ENCODE data around the gene SORCS1.
A peak's percentile ranks its signal among the peaks of the same experiment; 100 is the strongest.

Gene SORCS1

DNA sequence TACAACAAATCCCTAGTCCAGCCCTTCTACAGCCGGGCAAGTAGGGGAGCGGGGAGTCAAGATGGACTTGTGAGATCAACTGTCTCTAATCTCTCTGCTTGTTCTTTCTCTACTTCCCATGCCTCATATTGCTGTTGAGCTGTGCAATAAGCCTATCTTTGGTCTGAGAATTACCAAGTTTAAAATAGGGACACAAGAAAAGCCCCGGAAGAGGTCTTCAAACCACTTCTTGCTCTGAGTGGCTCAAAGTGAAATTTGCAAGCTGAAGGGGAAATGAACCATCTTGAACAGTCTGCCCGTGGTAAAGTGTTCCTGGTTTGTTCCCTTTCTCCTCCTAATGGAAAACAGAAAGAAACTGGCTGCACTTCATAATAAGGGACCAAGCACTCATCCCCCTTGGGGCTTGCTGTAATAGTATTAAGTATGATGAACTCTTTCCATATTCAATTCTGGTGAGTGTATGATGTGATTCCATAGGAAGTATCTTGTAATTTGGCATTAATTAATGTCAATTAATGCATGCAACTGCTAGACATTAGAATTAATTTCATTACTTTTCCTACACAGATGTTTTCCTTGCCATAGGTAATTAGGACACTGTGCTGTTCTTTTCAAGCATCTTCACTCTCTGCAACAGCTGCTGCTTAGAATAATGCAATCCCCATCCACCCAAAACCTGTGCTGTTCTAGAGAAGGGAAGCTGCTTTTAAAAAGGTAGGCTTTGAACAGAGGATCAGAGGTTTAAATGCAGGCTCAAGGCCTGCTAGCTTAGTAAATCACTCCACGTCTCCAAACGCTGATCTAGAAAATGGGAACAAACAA, 449.6 kb downstream of the SORCS1 start:
- DNase-seq, result no peak

GRCh38 chr10:106713846-106714245, 450.7 kb downstream of the SORCS1 start:
- DNase-seq, result no peak

DNA sequence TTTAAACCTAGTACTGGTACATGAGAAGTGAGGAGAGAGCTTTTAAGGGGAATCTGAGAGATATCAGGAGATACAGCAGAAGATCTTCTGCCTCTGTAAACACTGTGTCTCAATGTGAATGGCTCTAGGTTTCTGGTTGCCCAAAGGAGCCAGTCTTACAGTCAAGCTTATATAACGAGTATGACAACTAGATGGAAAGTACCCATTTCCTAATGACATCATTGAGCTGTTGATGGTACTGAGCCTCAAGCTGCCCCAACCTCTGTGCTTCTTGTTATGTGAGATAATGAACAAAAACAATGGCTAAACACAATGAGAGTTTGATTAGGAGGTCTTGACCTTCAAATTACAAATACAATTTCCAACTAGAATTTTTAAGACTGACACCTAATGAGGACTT, 451.5 kb downstream of the SORCS1 start:
- no peak for DNase-seq

- DNase-seq, result peak; percentile 2
These were observed 453.1 kb downstream of the SORCS1 start for GRCh38 chr10:106711313-106711906.

DNA sequence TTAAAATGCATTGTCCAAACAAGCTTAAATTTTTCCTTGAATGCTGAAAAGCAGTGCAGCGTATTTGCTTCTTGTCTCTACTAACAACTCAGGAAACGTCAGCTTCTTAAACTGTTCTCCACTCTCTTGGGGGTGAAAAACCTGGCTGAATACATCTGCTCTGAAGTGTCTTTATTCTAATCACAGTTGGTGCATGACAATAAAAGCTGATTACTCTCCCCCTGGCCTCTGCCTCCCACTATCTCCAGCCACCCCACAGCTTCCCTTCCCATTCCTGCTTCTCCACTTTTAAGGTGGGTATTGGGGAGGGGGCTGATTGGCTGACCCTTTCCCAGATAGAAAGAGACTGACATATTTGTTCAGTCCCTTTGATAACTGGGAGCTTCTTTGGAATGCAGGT, 456.0 kb downstream of the SORCS1 start:
- no peak for DNase-seq

DNA sequence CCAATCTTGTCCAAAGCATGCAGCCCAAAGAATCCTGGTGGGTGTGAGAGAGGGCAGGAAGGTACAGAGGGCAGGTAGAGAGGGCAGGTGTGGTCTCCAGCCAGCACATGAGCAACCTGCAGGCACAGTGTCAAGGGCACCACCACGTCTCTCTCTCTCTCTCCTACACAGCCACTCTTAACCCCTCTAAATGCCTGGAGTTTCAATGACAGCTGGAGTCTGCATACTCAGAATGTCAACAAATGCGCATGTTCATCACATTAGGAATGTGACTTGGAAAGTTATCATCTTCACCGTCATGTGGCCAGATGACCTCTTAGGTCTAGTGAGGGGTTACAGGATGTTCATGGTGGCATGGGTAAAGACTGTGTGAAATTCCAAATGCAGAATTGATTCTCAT, 456.8 kb downstream of the SORCS1 start:
- no peak for DNase-seq

DNA sequence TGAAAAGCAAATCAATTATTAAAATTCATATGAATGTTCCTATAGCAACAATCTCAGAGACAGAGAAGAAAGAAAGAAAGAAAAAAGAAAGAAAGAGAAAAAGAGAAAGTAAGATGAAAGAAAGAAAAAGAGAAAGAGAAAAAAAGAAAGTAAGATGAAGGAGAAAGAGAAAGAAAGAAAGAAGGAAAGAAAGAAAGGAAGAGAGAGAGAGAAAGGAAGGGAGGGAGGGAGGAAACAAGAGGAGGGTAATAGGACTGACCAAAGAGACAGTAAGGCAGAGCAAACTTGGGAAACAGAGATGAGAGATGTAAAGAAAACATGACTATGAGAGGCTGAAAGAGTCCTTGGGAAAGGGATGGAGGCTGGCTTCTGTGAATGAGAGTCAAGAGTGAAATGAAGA, 458.4 kb downstream of the SORCS1 start:
- DNase-seq, result no peak

DNA sequence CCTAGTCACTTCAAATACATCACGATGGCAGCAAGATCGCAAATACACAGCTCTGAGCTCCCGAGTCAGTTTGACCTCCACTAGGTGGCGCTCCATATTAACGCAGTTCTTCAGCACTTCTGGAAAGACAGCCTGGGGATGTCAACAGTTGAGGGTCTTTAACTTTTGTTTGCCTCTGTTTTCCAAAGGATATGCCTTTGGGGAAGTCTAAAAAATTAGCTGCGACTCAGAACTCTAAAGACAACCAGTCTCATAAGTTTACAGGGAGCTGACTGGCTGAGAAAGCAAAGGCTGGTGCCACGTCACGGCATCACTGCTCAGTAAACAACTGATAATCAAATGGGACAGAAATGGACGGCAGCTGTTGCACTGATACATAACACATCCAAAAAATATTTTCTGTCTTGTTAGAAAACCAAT, 458.8 kb downstream of the SORCS1 start:
- DNase-seq, result no peak

DNA sequence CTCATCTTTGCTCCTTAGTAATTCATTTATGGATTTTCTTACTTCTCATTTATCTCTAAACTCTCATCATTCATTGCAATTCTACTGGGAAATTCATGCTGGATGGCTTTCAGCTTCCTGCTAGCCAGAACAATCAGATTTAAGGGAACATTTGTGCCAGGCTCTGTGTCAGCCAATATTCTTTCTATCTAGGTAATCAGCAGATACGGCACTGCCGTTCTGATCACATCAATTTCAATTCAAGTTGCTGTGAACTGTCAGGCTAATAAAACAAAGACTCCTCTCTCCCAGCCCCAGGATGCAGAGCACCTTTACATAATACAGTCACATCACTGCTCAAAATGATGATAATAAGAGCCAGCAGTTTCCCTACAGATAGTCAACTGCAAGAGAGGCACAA, 468.3 kb downstream of the SORCS1 start:
- DNase-seq, result no peak

DNA sequence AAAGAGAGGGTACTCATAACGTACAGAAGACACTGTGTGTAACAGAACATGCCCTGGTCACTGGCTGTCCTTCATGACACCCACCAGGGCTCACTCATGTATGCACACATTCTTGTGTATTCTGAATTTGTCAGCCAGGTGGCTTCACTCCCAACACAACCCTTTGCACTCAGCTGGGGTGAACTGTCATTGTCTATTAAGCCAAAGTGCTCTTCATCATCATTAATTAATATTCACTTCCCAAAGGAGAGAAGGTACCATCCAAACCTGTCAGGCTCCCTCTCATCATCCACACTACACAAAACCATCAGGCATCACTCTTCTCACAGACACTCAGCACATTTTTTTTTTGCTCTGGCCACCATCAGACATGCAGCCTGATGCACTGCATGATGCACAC, 469.8 kb downstream of the SORCS1 start:
- no peak for DNase-seq

DNA sequence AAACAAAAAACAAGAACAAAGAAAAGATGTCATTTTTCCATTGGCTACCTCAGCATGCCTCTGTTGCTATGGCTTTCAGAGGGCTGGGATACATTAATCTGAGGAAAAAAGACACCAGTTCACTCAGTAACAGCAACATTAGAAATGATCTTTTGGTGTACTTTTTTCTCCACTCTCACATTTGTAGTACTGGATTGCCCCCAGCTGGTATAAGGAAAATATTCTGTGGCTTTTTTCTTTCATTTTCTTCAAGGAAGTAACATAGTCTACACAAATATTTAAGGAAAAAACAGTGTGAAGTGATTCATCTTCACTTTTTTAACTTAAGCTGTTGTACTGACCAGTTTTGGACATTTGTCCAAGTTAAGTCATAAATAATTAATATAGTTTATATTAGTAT, 482.3 kb downstream of the SORCS1 start:
- no peak for DNase-seq

DNA sequence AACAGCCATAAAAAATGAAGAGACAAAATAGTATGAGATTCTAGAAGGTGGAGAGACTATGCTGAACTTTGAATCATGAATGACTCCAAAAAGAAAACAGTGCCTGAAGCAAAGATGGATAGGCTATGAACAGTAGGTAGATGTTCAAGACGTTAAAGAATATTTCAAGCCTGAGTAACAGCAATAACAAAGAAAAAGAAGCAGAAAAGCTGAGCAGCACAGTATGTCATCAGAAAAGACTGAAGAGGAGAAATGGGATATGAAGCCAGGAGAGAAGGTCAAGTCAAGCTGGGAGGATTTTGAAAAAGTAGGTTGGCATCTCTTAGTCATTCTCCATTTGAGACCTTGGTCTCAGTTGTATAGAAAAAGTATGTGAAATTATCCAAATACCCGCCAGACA, 484.4 kb downstream of the SORCS1 start:
- no peak for DNase-seq

DNA sequence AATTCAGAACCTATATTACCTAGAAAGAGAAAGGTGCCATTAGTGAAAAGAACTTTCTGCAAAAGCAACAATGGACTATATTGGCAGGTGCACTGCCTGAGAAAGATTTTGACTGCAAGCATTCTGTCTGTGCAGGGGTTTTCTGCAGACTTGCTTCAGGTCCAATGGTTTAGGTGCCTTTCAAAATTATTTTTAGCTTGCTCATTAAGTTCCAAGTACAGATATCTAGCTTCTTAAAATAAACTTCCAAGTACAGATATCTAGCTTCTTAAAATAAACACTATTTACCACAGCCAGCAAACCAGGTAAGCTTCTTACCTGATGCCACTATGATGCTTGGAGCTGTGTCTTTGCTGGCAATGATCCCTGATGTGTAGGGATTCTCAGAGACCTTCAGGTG, 485.2 kb downstream of the SORCS1 start:
- no peak for DNase-seq

DNA sequence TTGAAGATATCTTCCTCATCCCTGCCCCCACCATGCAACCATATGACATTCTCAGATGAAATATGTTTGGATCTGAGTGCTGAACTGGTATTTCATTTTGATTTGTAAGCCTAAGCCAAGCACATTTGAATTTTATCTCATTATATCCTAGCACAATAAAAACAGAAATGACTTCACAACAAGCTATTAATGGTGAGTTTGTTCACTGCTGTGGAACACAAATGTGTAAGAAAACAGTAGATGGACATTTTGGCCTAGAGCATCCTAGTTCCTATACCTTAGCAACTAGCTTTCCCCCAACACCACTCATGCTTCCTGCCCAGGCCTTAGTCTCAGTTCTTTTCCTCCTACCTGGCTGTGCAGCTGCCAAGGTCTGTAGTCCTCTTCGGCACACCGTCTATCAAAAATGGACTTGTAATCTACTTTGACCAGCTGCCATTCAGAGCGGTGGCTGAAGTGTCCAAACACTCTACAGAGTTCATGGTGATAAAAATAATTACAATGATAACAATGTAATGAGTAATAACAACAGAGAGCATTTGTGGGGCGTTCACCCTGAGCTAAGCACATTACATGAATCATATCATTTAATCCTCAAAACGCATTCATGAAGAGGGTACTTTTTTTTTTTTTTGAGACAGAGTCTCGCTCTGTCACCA, 491.9 kb downstream of the SORCS1 start:
- no peak for DNase-seq

GRCh38 chr10:106661767-106662140, 502.8 kb downstream of the SORCS1 start:
- no peak for DNase-seq

DNA sequence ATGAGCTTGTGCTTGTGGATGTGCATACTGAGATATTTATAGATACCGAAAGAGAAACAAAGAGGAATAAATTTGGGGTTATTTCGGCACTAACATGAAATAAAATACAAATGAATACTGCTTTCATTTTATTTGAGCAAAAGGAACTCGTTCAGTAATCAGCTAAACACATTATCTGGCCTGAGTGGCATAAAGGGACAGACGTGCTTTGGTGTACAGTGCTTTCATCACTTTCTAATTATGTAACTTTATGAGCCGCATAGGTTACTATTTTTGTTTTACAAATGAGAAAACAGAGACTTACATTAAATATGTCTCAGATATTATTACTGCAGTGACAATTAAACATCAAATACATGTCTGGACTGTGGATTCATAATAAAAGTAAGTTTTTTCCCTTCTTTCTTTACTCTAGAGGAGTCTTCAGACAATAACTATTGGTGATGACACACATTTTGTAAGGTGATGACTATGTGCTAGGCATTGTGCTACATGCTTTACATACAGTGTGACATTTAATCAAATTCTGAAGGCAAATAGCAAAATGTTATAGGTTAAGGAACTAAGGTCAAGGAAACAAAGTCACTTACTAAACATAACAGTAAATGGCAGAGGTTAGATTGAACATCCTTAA, 503.3 kb downstream of the SORCS1 start:
- no peak for DNase-seq

- no peak for DNase-seq
These were observed 504.0 kb downstream of the SORCS1 start for GRCh38 chr10:106660550-106660949.

- no peak for DNase-seq
These were observed 508.9 kb downstream of the SORCS1 start for GRCh38 chr10:106655636-106656035.

DNA sequence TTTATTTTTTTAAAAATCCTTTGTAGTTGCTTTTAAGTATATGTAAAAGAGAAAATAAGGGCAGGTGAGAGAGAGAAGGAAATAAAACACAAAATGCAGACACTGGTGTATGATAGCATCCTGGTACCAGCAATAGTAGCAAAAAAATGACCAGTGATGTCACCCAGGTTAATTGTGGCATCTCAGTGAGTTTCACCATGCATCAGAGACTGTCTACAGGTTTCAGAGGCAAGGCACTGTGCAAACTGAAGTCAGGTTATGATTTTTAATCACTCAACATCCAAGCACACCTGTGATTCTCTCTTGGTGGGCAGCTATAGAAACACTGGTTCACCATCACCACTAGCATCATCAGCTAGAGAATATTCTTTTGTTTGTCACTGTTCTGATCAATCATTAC, 509.3 kb downstream of the SORCS1 start:
- DNase-seq, result no peak

DNA sequence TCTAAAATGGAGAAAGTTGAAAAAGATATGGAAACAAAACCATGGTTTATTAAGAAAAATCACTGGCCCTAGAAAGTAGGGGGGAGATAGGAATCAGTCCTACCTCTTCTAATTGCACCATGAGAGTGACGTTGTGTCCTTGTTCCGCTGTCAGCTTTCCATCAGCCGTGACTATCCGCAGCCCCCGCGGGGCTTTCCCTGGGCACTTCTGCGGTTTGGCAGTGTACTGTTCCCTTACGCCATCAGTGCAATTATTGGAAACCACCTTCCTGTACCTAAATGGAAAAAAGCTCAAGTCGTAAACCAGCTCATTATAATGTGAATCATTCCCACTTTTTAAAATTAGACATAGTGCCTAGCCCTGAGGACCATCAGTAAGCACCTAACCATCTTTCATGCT, 512.2 kb downstream of the SORCS1 start:
- DNase-seq, result no peak

DNA sequence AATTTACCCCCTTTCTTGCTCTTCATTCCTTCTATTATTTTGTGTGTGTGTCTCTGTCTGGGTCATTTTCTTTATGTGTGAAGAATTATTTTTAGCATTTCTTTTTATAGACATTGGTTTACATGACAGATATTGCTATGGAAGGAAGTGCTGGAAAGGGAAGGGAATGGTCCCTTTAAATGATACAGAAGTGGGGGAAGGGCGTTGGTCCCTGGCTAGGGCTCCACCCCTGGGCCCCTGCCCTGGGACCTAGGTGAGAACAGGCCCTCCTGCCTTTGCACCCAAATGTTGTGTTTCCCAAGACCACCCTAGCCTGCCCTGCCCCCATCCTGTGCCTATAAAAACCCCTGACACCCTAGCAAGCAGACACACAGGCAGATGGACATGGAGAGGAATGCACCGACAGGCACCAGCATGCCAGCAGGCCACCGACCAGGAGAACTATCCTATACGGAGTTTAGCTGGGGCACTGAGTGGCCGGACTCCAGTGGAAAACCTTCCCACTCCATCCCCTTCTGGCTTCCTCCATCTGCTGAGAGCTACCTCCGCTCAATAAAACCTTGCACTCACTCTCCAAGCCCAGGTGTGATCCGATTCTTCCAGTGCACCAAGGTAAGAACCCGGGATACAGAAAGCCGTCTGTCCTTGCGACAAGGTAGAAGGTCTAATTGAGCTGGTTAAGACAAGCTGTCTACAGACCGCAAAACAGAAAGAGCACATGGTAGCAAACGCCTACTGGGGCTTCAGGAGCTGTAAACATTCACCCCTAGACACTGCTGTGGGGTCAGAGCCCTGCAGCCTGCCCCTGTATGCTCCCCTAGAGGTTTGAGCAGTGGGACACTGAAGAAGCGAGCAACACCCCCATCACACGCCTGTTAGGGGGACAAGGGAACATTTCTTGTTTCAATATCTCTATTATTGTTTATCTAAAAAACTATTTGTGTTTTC, 515.7 kb downstream of the SORCS1 start:
- DNase-seq, result no peak

DNA sequence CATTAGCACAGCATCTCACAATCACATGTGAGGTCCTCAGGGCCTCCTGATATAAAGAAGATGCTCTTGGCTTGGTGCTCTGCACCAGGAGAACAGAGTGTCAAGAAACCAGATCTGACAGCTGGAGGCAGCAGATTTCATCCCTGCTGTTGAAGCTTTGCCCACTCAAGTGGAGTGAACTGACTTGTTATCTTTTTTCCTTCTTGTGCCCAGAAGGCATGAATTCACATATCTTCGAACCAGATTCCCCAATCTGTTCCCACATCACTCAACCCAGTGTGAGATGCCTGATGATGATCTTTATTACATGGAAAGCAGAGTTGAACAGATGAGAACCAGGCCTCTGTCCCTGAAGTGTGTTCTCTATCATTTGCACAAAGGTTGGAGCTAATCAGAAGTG, 521.0 kb downstream of the SORCS1 start:
- no peak for DNase-seq

GRCh38 chr10:106637873-106638272, 526.6 kb downstream of the SORCS1 start:
- no peak for DNase-seq
